Liver (tissue), 4 donors: ENCODE data around the gene UPF1. TPM values are rescaled to one million over a fixed set of nuclear protein-coding genes. Genes with fewer than 3 reads are reported as not detected.

Experiments
- polyA plus RNA-seq, 2 donors: library from polyadenylated mRNA; stranded (reverse) in 1 of 2; unstranded in 1 of 2; fragments of 200-250 nt in 1 of 2; fragments of >200 nt in 1 of 2; fragmentation: Nextera tagmentation in 1 of 2; extraction: Ambion mirVana in 1 of 2; gene quantifications; one replicate each; pipeline versions ENCODE4 v1.2.1 to v1.2.3, GENCODE V29; 2013 to 2015
- total RNA-seq, 2 donors: library from RNA; depleted of rRNA; stranded (reverse); fragments of >200 nt; gene quantifications; one replicate each; pipeline ENCODE4 v1.2.3, GENCODE V29; 2014
- donor health status: healthy.
- donor health status: healthy.
- donor health status: healthy.

UPF1 gene
- total and polyA plus RNA-seq, 4 donors = 5.7 to 51.0 (median 35.2) TPM

Other genes with a start within 250 kb of the UPF1 start
- 10 to 100 TPM; 25.9 to 44.0 TPM for gene REX1BD, start 243.2 kb upstream of the UPF1 start, total RNA-seq
- gene REX1BD, start 243.2 kb upstream of the UPF1 start, polyA plus RNA-seq = 10 to 100 TPM; 58.7 to 71.9 TPM
- 1 to 10 TPM in 1 of 2 donors, not detected in 1; 1.6 TPM for gene CRLF1, start 225.2 kb upstream of the UPF1 start, total RNA-seq
- gene CRLF1, start 225.2 kb upstream of the UPF1 start, polyA plus RNA-seq = 1 to 10 TPM in 1 of 2 donors, under 1 TPM in 1; 0.49 to 1.9 TPM
- under 1 TPM in 1 of 2 donors, not detected in 1; 0.08 TPM for gene TMEM59L, start 219.1 kb upstream of the UPF1 start, total RNA-seq
- under 1 TPM; 0.08 to 0.15 TPM for gene TMEM59L, start 219.1 kb upstream of the UPF1 start, polyA plus RNA-seq
- 1 to 10 TPM; 2.4 to 5.9 TPM for gene KLHL26, start 194.9 kb upstream of the UPF1 start, total RNA-seq
- 1 to 10 TPM; 2.3 to 2.4 TPM for gene KLHL26, start 194.9 kb upstream of the UPF1 start, polyA plus RNA-seq
- 1 to 10 TPM; 1.5 to 2.2 TPM for gene CRTC1, start 148.3 kb upstream of the UPF1 start, total RNA-seq
- 1 to 10 TPM; 1.5 to 3.5 TPM for gene CRTC1, start 148.3 kb upstream of the UPF1 start, polyA plus RNA-seq
- under 1 TPM in 1 of 2 donors, not detected in 1; 0.17 TPM for gene COMP, start 40.7 kb upstream of the UPF1 start, total RNA-seq
- gene COMP, start 40.7 kb upstream of the UPF1 start, polyA plus RNA-seq = under 1 TPM in 1 of 2 donors, not detected in 1; 0.03 TPM
- under 1 TPM in 1 of 2 donors, not detected in 1; 0.28 TPM for gene CERS1, start 64.2 kb downstream of the UPF1 start, total RNA-seq
- not detected for gene CERS1, start 64.2 kb downstream of the UPF1 start, polyA plus RNA-seq
- gene COPE, start 87.4 kb downstream of the UPF1 start, total RNA-seq = 100 to 1,000 TPM; 103 to 141 TPM
- 100 to 1,000 TPM; 143 to 204 TPM for gene COPE, start 87.4 kb downstream of the UPF1 start, polyA plus RNA-seq
- gene DDX49, start 87.8 kb downstream of the UPF1 start, total RNA-seq = 10 to 100 TPM; 25.6 to 32.9 TPM
- gene DDX49, start 87.8 kb downstream of the UPF1 start, polyA plus RNA-seq = 10 to 100 TPM; 13.2 to 36.1 TPM
- gene HOMER3, start 109.3 kb downstream of the UPF1 start, total RNA-seq = 1 to 10 TPM; 3.0 to 5.4 TPM
- 1 to 10 TPM in 1 of 2 donors, under 1 TPM in 1; 0.18 to 3.9 TPM for gene HOMER3, start 109.3 kb downstream of the UPF1 start, polyA plus RNA-seq
- 10 to 100 TPM; 18.7 to 29.0 TPM for gene SUGP2, start 201.6 kb downstream of the UPF1 start, total RNA-seq
- gene SUGP2, start 201.6 kb downstream of the UPF1 start, polyA plus RNA-seq = 10 to 100 TPM in 1 of 2 donors, 1 to 10 TPM in 1; 9.6 to 19.7 TPM
- 10 to 100 TPM; 28.7 to 31.2 TPM for gene ARMC6, start 201.6 kb downstream of the UPF1 start, total RNA-seq
- gene ARMC6, start 201.6 kb downstream of the UPF1 start, polyA plus RNA-seq = 10 to 100 TPM; 23.9 to 38.3 TPM
- 10 to 100 TPM; 24.7 to 79.7 TPM for gene SLC25A42, start 232.0 kb downstream of the UPF1 start, total RNA-seq
- gene SLC25A42, start 232.0 kb downstream of the UPF1 start, polyA plus RNA-seq = 10 to 100 TPM; 40.7 to 89.6 TPM